Mesenteric fat pad (tissue), 1 donor: ENCODE results near the gene VIT. TPM values are rescaled to one million over a fixed set of nuclear protein-coding genes. Genes with fewer than 3 reads are reported as not detected.

ENCODE experiments used
- DNase-seq: peaks from one replicate; pipeline ENCODE4 v3.0.0-alpha.2; 2020; ENCODE audit warnings: low spot score
- total RNA-seq: library from RNA; stranded (reverse); fragmentation: NEBNext Ultra II Directional; extraction: Animal tissue kit (Norgen Biotek cat#: 25700); gene quantifications from one replicate; pipeline ENCODE4 v1.2.1, GENCODE V29; 2021
- donor health status: DM: yes; HTN: yes; CAD: no.

VIT gene
- total RNA-seq, 1 donor from 2014 or later = 5.0 TPM

- DNase-seq = no peak
These were observed 66.4 kb downstream of the VIT start for GRCh38 chr2:36762764-36763490.

GRCh38 chr2:36769106-36769505, 72.6 kb downstream of the VIT start:
- no peak for DNase-seq

- no peak for DNase-seq
These were observed 74.2 kb downstream of the VIT start for GRCh38 chr2:36770542-36771287.

- DNase-seq = no peak
These were observed 75.2 kb downstream of the VIT start for GRCh38 chr2:36771671-36772070.

- no peak for DNase-seq
These were observed 77.4 kb downstream of the VIT start for GRCh38 chr2:36773947-36774346.

- DNase-seq = no peak
These were observed 78.8 kb downstream of the VIT start for GRCh38 chr2:36775261-36775660.

GRCh38 chr2:36775806-36776205, 79.3 kb downstream of the VIT start:
- DNase-seq = no peak

- no peak for DNase-seq
These were observed 80.8 kb downstream of the VIT start for GRCh38 chr2:36777272-36777671.

GRCh38 chr2:36777788-36778187, 81.3 kb downstream of the VIT start:
- DNase-seq = no peak

- DNase-seq = no peak
These were observed 83.0 kb downstream of the VIT start for GRCh38 chr2:36779462-36779861.

- DNase-seq = no peak
These were observed 83.8 kb downstream of the VIT start for GRCh38 chr2:36780231-36780839.

GRCh38 chr2:36781907-36782720, 85.6 kb downstream of the VIT start:
- no peak for DNase-seq

GRCh38 chr2:36783246-36783645, 86.7 kb downstream of the VIT start:
- DNase-seq = no peak

- no peak for DNase-seq
These were observed 88.8 kb downstream of the VIT start for GRCh38 chr2:36785179-36785795.

GRCh38 chr2:36789181-36789804, 92.8 kb downstream of the VIT start:
- no peak for DNase-seq

- no peak for DNase-seq
These were observed 96.4 kb downstream of the VIT start for GRCh38 chr2:36792951-36793350.

GRCh38 chr2:36797324-36798070, 101.0 kb downstream of the VIT start:
- DNase-seq = no peak

- no peak for DNase-seq
These were observed 102.2 kb downstream of the VIT start for GRCh38 chr2:36798724-36799123.

GRCh38 chr2:36800381-36800780, 103.9 kb downstream of the VIT start:
- no peak for DNase-seq

GRCh38 chr2:36801088-36801487, 104.6 kb downstream of the VIT start:
- DNase-seq = no peak
